Nasal cavity respiratory epithelium epithelial cell of viscerocranial mucosa (primary cell): ENCODE results near the gene C2orf74. TPM values are rescaled to one million over a fixed set of nuclear protein-coding genes. Genes with fewer than 3 reads are reported as not detected.

ENCODE experiments used
- total RNA-seq: library from RNA; depleted of rRNA; stranded (reverse); fragments of >200 nt; gene quantifications from 2 replicates; pipeline ENCODE4 v1.2.3, GENCODE V29; 2014

The C2orf74 gene
- total RNA-seq, result 12.4 and 16.7 TPM in 2 replicates

GRCh38 chr2:61161888-61162287, at the start of gene C2orf74:
TSS of gene C2orf74 (plus strand) at chr2:61162188. CDS start at chr2:61162515, 327 bp downstream.

Other genes starting within 250 kb of the C2orf74 start
- gene PEX13, start 144.5 kb upstream of the C2orf74 start, total RNA-seq, result 58.1 and 71.2 TPM in 2 replicates
- 8.3 and 8.9 TPM in 2 replicates for gene PUS10, start 143.9 kb upstream of the C2orf74 start, total RNA-seq
- 5.1 and 12.5 TPM in 2 replicates for gene SANBR, start 96.3 kb upstream of the C2orf74 start, total RNA-seq